Measurements from ENCODE around the gene FBXW2. TPM values are rescaled to one million over a fixed set of nuclear protein-coding genes. Genes with fewer than 3 reads are reported as not detected.
A peak's percentile ranks its signal among the peaks of the same experiment; 100 is the strongest.
"Not testable (repeated sequence)": the region's sequence is repeated elsewhere in the genome, so short reads cannot be mapped to it uniquely, and the experiment has no call there.

The FBXW2 gene
- total RNA-seq, 1 experiment from 2014 or later, result 18.9 TPM

DNA sequence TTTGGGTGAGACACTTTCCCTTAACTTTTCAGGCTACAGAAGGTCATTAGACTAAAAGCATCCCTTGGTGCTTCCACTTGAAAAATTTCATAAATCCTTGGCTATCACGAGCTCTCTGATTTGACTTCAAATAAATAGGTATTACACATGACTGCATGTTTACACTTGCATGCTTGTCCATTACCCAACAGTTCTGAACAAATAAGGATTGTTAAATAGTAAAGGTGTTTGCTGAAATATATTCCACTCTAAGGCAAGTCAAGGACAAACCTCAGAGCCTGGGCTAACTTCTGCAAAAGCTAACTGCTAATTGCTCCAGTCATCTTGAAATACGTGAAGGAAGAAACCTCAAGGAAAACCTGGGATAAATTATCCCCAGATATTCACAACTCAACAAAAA is 14.5 kb downstream of the FBXW2 start:
- DNase-seq (ENCODE audit: low read depth), result no peak

DNA sequence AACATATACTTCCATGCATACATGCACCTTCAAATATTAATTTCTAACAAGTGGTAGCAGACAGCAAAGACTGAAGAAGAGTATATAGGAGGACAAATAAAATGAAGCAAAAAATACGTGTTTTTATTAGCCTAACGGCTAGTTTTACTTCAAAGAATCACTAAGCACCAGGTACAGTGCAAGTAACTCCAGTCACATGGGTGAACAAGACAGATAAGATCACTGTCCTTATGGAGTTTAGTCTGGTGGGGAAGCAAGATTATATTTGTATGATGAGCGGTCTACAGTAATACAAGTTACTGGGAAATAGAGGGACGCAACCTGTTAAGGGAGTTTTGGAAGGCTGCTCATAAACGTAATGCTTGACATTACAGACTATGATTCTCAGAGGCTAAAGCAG is 16.0 kb downstream of the FBXW2 start:
- DNase-seq (ENCODE audit: low read depth), result no peak

DNA sequence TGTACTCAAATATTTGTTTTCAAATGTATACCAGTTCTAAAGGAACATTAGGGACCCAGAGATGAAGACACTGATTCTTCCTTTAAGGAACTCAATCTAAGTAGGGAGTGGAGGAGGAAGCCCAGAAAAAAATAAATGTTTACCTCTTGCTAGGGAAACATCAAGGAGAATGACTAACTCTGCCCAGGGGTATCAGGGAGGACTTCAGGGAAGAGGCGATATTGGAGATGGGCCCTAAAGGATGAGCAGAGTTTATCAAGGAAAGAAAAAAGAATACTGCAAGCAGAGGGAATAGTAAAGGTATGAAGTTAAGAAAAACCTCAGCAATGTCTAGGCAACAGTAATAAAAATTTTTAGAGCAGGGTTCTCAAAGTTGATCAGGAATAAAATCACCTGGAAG is 16.4 kb downstream of the FBXW2 start:
- DNase-seq (ENCODE audit: low read depth), result no peak

DNA sequence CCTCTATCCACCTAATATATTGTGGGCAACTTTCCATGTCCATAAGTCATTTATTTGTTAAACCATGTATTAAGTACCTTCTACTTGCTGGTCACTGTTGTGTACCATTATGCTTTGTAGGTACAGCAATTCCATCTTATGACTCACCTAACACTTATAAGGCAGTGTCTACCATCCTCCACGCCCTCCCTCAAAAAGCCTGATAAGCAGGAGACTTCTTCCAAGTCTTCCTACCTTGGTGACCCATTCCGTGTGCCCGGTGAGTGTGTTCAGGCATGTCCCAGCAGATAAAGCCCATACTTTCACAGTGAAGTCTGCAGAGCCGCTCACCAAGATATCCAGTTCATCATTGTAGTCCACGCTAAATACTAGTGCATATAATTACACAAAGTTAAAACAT is 17.4 kb downstream of the FBXW2 start:
- no peak for DNase-seq (ENCODE audit: low read depth)

DNA sequence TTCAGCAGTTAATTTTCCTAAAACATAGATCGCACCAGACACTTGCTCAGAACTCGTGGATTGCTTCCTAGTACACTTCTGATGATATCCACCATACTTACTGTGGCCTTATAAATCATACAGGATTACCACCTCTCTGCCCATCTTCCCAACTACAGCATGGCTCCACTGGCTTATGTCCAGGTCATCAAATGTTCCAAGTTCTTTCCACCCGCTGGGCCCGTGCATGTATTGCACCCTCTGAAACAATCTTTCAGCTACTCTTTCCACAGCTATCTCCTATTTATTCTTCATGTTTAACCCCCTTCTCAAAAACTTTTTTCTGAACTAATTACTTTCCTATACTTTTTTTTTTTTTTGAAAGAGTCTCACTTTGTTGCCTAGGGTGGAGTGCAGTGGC is 18.5 kb downstream of the FBXW2 start:
- no peak for DNase-seq (ENCODE audit: low read depth)

DNA sequence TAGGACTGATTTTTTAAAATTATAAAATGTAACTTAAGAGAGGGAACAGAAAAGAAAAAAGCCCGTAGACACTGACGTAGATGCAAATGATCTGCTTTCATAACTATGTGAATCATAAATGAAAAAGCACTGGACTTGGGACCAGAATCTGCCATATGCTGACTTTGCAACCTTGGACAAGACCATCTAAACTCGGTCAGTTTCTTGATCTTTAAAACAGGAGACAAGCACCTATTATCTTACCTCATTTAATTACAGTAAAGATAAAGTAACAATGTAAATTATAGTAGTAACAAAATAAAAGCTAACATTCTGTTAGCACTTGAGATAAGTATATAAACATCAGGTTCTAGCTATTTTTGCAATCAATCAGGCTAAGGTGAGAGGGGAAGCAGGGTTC is 20.0 kb downstream of the FBXW2 start:
- no peak for DNase-seq (ENCODE audit: low read depth)

DNA sequence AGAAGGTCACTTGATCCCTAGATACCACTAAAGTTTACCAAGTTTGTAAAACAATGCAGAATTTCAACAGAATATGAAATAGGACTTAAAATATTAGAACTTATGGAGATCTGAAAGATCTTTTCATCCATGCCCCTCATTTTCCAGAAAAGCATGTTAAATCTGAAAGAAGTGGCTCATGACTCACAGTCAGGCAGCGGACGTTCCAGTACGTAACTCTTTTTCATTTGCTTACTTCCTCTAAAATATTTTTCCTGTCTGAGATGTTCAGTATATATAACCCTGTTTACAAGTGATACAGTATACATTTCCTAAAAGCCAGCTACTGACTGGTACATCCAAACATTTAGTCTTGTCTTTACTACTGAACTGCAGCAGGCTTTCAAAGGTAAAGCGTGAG is 22.3 kb downstream of the FBXW2 start:
- DNase-seq (ENCODE audit: low read depth), result no peak

DNA sequence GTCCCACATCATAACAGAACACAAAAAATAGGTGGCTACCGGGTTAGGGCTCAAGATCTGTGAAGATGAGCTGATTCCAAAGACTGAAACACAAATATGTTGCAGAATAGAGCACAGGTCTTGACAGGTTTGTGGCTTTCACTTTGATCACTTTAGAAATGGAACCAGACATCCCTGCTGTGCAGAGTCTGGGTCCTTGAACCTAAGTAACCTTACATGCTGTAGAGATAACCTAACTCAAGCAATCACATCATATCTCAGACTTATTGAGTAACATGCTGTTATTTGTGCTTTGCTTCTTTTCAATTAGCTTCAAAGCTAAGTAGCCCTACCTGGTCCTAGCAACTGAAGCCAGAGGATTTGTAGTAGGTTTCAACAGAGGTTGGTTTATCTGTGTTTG is 24.3 kb downstream of the FBXW2 start:
- DNase-seq (ENCODE audit: low read depth), result no peak

DNA sequence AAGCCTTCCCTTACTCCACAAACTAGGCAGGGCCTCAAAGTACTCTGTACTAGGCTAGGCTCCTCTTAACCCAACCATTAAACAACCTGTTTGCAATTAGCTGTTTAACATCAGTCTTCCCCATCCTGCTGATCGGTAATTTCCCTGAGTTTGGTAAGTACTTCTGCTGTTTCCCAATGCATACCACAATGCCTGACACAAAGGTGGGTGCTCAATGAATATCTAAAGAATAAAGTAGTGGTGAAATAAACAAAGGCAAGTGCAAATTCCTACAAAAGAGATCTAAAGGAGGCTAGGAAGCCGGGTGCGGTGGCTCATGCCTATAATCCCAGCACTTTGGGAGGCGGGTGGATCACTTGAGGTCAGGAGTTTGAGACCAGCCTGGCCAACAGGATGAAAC is 25.0 kb downstream of the FBXW2 start:
- DNase-seq (ENCODE audit: low read depth), result no peak

DNA sequence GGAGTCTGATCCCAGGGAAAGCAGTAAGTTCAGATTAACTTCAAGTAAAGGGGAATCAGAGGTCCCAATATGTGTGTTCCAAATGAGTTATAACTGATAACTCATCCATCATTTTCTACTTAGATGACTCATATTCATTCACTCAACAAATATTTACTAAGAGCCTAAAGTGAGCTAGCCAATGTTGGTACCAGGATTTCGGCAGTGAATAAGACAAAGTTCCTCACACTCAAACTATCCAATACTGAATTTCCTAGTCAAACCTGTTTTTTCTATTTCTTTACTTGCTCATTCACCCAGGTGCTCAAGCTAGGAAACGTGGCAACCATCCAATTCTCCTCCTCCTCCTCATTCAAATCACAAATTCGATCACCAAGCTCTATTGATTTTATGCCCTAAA is 25.8 kb downstream of the FBXW2 start:
- DNase-seq (ENCODE audit: low read depth), result no peak

DNA sequence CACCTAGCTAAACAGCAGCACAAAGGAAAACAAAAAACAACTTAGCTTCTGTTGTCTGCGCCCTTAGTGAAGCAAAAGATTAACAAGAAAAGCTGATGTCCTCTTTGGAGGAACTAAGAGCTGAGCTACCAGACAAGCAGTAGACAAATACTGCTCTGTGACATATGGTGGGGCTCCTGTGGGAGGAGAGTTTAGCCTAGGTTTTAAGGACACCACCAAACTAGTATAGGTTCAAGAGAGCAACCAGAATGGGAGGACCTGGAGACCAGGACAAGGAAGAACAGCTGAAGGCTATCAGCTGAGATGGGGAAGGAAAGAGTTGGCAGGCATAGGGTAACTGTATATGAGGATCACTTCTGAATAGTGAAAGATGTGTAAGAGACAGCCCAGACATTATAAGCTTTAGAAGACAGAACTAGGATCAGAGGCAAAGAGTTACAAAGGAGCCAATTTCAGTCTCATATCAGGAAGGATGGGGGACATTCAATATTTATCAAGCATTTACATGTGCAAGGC is 27.2 kb downstream of the FBXW2 start:
- no peak for DNase-seq (ENCODE audit: low read depth)

DNA sequence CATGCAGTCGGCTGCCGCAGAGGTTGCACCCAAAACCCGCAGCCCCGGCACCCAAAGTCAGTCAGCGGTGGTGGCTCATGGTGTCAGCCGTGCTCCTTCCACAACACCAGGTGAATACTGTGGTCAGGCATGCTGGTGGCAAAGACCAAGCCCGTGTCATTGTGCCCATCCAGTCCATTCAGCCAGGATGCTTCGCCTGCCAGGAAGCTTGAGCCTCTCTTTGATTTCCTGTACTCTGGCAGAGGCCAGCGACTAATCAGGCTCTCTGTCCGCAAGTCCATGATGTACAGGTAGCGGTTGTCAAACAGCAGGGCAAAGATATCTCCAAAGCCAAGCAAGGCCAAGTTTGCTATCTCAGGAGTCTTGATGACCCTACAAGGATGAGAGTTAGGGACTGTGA is 28.7 kb downstream of the FBXW2 start:
- no peak for DNase-seq (ENCODE audit: low read depth)

DNA sequence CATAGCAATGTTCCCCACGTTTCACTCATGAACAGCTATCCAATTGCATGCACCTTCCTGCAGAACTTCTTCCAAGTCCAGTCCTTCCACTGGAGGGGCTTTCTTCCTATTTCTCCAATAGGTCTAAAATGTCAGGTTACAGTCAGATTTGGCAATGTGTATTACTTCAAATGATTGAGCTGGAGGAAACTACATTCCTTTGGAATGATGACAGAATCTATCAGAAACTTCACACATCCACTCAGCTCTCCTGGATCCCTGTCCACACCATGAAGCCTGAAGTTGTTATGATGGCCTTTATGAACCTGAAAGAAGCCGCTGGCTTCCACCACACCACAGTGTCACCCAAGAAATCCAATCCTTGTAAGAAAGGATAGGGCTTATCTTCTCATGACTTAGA is 32.2 kb downstream of the FBXW2 start:
- DNase-seq (ENCODE audit: low read depth), result no peak

DNA sequence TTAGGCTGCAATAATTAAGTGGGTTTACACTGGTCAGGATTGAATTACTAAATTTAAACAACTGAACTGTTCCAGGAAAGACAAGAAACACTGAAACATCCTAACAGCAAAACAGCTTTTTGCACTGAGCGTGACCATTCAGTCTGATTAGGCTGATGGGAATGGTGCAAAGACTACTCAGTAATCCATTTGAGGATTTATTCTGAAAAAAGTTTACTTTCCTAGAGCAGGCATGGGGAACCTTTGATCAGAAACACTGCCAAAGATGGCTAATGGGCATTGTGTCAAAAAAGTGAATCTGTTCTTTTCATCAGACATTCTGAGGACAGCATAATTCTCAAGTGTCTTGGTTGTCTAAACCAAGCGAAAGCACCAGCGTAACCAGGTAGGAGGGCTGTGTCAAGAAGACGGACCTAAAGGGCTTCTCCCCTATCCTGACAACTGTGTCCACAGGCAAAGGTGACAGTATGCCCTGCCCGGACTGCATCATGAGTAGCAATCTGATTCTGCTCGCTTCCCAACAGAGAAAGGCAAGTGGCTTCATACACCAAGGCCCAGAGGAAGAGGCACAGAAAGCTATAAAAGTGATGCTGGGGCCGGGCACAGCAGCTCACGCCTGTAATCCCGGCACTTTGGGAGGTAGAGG is 33.3 kb downstream of the FBXW2 start:
- no peak for DNase-seq (ENCODE audit: low read depth)

DNA sequence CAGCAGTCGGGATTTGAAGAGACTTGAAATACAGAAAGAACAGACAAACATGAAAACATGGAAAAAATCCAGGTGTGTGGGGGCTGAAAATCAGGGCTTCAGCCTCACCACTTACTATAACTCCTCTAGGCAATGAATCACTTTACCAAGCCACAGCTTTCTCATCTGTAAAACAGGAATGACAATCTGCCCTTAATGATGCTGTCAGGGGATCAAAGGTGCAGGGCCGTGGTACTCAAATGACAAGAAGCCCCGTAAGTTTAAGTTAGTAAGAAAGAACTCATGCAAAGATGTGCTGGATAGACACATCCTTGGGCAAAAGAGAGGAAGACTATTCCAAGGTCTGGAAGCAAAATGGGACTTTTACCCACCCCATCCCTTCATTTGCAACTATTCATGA is 34.7 kb downstream of the FBXW2 start:
- DNase-seq (ENCODE audit: low read depth), result no peak

DNA sequence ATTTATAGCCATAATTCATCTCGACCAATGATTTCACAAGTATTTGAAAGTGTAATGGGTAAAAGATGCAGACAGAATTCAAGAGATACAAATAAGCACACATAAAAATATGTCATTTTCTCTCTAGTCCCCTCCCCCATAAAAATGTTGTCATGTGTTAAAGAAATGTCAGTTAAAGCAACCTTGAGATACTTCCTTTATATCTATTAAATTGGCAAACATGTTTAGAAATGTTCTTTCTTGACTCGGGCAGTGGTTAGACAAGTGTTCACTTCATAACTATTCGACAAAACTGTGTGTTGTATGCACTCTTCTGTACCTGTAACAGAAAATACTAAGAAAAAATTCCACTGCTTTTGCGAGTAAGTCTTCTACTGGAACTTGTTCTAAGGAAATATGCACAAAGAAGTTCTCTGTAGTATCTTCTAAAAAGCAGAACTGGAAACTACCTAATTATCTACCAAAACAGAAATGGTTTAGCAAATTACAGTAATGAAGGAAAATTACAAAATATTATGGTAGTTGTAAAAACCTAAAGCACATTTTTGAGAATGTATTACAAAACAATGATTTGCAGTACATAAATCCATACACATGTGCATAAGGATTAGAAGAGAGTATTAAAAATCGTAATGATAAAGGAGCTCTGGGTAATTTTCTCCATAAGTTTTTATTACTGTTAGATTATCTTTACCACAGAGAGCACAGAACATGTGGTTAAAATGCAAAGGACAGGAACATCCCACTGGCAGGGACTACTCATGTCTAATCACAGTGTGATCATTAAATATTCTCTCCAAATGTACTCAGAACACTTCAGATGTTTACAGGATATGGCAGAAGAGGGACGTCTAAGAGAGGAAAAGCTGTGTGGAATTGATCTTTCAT is 35.9 kb downstream of the FBXW2 start:
- no peak for DNase-seq (ENCODE audit: low read depth)

DNA sequence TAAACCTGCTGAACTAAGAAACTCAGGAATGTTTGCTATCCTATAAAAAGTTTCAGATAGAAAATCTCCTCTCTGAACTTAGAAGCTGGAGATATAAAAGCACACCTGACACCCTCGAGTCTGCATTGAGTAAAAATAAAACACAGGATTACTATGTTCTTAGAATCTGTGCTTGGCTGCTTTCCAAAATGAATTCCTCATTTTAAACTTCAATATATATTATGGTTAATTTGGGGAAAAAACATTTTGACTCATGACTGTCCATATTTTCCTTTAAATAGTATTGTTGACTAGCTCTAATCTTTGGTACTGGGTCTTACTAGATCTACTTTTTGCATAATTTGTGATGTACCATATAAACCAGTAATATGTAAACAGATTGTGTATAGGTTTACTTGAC is 36.7 kb downstream of the FBXW2 start:
- DNase-seq (ENCODE audit: low read depth), result no peak

DNA sequence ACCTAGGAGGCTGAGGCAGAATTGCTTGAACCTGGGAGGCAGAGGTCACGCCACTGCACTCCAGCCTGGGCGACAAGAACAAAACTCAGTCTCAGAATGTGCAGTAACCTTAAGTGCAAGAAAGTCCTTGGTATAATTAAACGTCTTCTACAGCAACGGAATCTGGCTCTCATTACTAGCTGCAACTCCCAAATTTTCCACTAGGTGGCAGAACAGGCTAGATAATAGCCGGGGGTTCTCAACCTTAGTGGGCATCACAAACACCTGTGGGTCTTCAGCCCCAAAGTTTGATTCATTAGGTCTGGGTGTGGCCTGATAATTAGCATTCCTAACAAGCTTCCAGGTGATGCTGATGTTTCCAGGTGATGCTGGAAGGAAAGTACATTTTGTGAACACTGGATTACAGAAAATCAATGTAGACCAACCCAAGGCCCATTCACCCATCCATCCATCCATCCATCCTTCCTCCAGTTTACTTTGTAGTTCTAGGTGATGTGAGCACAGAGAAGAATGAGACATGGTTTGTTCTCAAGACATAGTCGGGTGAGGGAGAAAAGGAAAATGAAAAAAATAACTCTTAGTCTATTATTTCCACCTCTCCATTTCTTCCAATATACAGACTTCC is 37.3 kb downstream of the FBXW2 start:
- DNase-seq (ENCODE audit: low read depth), result peak; percentile 43

DNA sequence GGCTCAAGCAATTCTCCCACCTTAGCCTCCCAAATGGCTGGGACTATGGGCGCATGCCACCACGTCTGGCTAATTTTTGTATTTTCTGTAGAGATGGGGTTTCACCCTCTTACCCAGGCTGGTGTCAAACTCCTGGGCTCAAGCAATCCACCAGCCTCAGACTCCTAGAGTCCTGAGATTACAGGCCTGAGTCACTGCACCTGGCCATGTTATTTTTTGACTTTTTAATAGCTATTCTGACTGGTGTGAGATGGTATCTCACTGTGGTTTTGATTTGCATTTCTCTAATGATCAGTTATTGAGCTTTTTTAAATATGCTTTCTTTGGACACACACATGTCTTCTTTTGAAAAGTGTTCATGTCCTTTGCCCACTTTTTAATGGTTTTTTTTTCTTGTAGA is 38.2 kb downstream of the FBXW2 start:
- DNase-seq (ENCODE audit: low read depth), result no peak

DNA sequence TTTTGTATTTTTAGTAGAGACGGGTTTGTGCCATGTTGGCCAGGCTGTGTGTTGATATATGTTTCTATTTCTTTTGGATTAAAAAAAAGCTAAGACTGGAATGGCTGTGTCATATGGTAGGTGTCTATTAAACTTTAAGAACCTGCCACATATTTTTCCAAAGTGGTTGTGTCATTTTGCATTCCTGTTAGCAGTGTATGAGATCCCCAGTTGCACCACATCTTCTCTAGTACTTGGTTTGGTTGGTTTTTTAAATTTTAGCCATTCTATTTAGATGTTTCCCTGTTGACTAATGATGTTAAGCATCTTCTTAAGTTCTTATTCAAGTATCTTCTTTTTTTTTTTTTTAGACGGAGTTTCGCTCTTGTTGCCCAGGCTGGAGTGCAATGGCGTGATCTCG is 42.8 kb downstream of the FBXW2 start:
- no peak for DNase-seq (ENCODE audit: low read depth)

DNA sequence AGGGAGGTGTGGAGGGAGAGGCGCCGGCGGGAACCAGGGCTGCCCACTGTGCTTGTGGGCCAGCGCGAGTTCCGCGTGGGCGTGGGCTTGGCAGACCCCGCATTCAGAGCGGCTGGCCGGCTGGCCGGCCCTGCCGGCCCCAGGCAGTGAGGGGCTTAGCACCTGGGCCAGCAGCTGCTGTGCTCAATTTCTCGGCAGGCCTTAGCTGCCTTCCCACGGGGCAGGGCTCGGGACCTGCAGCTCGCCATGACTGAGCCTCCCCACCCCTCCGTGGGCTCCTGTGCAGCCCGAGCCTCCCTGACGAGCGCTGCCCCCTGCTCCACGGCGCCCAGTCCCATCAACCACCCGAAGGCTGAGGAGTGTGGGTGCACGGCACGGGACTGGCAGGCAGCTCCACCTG is 46.9 kb downstream of the FBXW2 start:
- DNase-seq (ENCODE audit: low read depth), result not testable (repeated sequence)

DNA sequence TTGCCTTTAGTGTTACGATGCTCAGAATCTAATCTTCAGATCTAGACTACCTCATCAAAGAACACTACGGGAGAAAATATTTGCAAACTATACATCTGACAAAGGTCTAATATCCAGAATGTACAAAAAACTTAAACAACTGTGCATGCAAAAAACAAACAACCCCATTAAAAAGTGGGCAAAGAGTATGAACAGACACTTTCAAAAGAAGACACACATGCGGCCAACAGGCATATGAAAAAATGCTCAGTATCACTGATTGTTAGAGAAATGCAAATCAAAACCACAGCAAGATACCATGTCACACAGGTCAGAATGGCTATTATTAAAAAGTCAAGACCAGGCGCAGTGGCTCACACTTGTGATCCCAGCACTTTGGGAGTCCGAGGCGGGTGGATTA is 47.9 kb downstream of the FBXW2 start:
- DNase-seq (ENCODE audit: low read depth), result no peak

DNA sequence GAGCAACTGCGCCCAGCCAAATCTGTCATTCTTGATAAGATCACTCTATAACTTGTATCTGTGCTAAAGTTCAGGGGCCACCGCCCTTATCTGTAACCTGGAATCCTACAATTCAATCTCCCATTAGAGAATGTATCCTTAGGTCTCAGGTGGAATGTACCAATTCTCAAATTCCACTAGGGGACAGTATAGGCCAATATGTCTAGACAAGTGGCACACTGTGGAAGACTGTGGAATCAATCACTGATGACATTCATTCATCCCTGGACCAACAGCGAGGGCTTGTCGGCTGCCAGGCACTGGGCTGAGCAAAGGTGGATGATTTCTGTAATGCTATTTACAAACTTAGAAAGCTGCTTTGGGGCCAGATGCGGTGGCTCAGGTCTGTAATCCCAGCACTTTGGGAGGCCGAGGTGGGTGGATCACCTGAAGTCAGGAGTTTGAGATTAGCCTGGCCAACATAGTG is 50.2 kb downstream of the FBXW2 start:
- peak; percentile 51 for DNase-seq (ENCODE audit: low read depth)
